SW480 (cell line): ENCODE data around the gene MED12L.
A peak's percentile ranks its signal among the peaks of the same experiment; 100 is the strongest.

Experiments used
- DNase-seq: peaks from one replicate; pipeline ENCODE4 v3.0.0-alpha.2; 2016; ENCODE audit warnings: low spot score

Gene MED12L

DNA sequence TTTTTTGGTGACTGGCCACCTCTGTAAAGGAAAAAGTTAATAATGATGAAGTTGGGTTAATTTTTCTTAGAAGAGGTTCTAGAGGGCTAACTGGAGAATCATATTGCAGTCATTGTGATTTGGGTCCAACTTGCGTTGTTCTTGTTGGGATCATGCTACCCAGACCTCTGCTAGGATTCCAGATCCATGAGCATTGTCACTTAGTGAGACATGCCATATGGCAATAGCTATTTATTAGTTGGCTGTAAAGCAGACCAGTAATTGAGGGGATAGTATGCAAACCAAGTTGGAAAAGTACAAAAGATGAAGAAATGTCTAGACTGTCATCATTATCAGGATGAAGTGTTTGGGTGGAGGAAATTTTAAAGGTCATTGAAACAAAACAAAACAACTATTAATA lies 329.8 kb downstream of the MED12L start:
- no peak for DNase-seq

DNA sequence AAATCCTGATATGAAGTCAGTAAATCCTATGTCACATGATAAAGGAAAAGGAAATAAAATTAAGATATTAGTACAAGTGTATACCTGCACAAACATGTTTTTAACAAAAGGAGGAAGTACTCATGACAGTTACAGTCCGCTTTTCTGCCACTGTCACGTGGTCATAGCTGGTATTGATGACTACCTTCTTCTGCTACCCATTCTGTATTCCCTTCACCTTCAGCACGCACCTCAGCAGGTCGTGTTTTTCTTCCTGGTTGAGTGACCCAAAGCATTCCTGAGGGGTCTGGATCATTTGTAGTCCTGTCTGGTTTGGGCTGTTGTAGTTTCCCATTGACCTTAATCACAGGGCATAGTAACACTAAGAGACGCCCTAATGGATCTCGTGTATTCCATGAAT lies 334.3 kb downstream of the MED12L start:
- no peak for DNase-seq

DNA sequence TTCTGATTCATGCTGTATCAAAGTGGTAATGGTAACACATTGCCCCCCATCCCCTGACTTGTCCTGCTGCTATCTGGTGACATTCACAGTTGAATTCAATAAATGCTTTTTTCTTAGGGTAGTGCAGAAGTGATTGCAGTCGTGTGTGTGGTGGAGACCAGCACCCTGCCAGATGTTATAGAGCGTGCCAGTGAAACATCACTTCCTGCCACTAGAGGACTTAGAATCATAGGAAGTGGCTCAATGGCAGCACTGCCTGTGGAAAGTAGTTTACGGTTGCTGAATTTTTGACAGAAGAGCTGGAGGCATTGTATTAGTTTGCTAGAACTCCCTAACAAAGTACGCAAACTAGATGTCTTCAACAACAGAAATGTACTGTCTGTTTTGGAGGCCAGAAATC lies 336.5 kb downstream of the MED12L start:
- DNase-seq: no peak

DNA sequence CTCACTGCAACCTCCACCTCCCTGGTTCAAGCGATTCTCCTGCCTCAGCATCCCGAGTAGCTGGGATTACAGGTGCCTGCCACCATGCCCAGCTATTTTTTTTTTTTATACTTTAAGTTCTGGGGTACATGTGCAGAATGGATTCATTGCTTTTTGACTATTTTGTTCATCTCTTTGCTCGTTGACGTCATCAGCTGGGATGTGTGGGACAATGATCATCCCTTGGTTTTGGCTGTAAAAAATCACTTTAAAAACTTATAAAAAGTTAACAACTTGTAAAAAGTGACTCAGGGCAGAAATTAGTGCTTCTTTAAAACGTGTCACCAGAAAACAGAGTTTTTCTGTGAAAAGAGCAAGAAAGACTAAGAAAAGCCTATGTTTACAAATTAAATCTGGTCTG lies 337.6 kb downstream of the MED12L start:
- no peak for DNase-seq

DNA sequence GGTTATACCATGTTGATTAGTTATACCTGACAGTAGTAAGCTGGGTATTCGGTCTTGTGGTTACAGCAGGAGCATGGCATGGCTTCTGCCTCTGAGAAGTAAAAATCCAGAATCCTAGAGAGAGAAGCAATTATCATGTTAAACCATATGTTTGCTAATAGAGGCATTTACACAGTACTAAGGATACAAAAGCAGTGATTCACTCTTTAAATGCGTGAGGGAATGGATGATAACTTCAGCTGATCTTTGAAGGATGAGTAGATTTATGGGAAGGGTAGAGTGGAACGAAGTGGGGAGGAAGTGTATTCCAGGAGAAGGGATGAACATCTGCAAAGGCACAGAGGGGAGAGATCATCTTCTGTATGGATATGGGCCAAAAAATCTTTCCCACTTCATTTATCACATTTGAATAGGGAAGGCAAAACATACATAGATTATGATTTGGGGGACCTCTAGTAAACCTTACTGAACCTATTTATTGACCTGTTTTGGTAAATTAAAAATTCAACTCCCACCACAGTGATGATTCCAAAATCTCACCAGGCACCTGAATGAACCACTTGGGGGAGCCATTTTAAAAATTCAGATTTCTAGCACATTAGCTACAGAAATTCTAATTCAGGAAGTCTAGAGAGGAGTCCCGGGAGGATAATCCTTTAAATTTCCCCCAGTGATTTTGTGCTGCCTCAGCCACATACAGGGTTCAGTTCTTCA lies 340.3 kb downstream of the MED12L start:
- DNase-seq: no peak

DNA sequence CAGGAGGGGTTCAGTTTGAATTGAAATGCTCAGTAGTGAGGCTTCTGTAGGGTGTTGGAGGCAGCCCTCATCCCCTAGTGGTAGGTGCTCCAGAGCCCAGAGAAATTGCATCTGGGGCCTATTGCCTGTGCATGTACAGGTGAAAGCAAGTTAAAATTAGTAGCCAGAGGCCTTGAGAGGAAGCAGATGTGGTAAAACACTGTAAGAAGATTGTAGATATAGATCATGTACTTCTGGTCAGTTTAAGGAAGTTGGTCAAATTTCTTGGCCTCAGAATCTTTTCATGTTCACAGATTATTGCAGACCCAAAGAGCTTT lies 340.8 kb downstream of the MED12L start:
- no peak for DNase-seq

DNA sequence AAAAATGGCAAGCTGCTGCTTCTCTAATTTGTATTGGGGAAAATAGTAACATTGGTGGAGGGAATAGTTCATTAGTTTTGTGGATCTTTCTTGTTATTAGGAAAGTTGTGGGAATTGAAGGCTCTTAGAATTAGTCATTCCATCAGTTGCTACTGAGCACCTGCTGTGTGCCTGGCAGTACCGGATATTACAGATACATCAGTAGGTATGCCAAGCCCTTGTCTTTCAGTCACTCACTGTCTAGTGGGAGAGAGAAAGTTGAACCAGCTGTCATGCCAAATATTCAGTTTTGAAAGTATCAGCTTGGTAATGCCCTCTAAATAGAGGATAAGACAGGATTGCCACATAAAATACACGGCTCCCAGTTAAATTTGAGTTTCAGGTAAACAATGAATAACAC lies 342.9 kb downstream of the MED12L start:
- no peak for DNase-seq

DNA sequence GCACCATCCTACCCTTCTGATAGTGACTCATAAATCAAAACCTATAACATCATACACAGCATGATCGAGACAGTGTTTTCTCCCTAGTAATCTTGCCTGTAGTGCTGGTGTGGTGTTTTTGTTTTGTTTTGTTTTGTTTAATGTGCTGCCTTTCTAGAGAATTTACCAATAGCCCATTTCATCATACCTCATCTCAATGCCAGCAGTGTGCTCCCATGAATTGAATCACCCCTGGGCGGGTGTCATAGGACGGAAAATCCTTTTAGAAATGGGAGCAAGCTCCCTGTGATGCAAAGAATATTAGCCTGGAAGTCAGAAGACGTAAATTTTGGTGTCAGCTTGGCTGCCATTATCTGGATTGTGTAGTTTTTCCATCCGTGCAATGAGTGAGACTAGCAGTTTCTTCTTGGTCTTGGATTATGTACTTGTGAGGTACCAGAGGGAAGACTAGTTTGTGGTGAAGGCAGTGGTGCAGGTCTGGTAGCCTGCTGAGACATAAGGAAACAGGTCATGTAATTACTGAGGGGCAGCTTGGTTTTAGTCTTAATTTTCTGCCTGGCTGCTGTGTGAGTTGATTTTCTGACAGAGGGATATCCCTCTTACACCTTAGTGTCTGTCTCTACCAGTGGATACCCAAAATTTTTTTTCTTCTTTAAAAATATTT lies 345.5 kb downstream of the MED12L start:
- no peak for DNase-seq

DNA sequence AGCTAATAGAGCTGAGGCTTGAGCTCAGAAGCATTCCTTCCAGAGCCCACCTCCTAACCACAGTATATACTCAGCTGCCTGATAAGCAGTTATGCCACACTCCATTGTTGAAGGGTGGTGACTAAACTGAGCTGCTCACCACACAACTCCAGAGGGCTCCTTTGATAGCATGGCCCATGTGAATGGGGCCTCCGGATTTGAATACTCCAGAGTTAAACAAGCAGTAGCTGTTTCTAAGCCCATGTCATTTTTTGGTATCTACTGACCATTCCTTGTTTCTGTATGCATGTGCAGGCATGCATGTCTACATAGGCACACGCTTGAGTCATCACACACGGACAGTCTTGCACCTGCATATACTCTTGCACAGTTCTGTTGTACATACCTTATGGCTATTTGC lies 346.5 kb downstream of the MED12L start:
- DNase-seq: peak; percentile 23

DNA sequence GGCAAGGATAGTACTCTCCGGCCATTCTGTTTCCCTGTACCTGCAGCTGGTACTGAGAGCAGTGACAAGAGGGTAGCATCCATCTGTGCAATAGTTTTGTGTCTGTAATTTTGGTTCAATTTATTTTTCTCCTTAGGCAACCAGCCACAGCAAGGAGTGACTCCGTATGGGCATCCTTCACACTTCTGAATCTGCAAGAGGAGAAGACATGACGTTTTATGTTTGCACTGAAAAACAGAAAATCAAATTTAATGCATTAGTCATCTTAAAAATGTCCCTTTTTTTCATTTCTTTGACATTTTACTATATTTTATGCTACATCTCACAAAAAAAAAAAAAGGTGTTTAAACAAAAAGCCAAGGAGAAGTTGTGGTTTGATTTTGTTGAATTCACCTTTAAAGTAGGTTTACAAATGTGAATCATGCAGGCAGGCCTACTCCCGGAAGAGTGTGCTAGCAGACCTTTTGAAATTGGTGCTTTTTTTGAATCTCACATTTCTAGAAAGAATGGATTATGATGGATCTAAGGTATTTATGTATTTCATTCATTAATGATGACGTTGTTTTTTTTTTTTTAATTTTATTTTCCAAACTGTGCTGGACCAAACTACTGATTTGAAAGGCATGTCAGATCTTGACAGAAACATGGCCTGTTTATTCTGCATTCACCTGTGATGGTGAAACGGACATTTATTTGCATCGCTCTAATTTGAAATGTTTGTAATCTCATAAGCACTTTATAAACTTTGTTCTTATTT lies 347.3 kb downstream of the MED12L start:
- no peak for DNase-seq

DNA sequence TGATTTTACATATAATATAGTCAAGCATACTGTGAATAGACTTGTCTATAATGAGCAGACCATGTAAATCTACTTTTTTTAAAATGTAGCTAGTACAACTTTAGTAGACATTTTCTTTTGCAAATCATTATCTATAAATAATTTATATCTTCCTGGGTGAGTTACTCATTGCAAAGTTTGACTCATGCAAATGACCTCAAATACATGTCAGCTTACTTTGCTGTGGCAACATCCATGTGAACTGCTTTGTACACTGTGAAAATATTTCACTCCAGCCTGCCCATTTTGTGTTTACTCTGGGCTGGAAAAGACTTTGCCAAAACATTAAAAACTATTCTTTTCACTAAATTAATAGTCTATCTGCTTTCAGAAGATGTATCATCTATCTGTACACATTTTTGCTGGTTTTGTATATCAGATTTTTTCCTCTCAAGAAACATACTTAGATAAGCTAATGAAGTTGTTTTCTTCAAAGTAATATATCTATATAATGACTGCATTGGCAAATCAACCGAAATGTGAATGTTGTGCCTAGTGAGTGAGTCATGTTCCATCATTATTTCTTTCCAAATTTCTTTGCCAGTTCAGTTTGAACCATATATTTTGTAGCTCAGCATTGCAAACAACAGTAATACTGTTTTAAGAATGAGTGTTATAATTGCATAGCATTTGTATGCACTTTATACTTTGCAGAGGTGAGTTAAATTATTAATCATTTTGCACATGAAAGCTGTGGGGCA lies 348.9 kb downstream of the MED12L start:
- no peak for DNase-seq

DNA sequence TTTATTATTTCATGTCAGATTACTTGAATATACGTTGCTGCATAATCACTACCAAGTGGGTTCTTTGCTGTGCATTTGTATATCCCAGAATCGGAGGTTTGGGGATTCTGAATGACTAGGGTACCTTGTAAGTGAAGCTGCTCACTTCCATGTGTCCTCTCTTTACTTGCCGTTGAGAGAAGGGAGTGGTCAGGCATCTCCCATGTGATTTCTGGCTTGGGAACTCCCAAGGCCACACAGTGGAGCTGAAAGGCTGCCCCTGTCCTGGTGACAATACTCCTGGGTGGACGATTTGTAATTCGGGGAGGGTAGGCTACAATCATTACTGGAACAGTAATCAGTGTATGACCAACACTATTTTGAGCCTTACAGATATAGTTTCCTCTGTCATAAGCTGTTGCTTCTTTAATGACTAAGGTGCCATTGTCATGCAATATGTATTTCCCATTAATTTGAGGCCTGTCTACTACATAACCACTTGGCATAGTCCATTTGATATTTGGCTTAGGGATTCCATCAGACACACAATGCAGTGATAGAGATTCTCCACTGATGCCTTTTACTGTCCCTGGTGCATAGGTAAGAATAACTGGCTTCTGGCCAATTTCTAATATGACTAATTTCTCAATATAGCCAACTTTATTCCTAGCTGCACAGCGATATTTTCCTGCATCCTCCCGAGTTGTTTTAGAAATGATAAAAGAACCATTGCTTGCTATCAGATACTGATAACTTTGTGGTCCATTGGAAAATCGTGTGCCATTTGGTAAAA lies 351.4 kb downstream of the MED12L start:
- no peak for DNase-seq

DNA sequence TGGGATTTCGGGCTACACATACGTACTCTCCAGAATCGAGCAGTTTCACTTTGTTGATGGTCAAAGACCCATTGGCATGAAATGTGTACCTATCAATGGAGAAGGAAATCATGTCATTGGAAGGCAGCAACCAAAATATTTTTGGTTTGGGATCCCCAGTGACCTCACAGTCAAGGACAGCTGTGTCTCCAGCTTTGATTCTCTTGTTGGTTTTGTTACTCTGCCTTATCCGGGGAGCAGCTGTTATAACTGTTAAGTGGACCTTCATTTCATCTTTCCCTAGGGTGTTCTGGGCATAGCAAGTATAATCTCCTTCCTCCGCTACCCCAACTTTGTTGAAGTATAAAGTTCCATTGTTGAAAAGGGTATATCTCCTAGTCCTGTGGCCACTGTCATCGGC lies 352.4 kb downstream of the MED12L start:
- no peak for DNase-seq

DNA sequence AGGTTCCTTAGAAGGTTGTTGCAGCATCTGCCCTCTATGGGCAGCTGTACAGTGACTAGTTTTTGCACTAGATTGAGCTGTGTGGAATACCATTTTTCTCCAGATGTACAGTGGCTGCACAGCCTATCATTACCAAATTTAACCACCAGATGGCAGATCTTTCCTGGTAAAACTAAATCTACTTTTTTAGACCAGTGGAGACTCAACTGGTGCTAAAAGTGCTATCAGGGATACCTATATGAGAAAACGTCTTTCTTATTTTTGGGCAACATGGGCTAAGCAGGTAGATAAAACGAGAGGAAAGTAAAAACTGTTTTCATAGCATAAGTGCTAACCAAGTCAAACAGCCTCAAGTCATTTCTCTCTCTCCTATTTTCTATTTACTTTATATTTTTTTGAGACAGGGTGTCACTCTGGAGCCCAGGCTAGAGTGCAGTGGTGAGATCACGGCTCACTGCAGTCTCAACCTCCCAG lies 354.2 kb downstream of the MED12L start:
- DNase-seq: peak; percentile 68

DNA sequence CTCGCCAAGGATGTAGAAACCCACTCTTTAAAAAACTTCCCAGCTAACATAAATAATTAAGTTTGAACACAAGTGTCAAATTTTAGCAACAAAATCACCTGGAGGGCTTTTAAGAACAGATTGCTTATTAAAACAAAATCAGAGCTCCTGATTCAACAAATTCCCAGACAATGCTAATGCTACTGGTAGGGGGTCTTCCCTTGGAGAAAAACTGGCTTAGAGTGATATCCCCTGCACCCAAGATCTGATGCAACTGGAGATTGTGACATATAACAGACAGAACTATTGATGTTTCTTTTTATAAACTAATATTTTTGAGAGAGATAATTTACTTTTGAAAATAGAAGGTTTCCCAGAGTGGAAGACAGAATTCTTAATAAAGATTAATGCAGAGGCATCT lies 355.5 kb downstream of the MED12L start:
- DNase-seq: no peak

DNA sequence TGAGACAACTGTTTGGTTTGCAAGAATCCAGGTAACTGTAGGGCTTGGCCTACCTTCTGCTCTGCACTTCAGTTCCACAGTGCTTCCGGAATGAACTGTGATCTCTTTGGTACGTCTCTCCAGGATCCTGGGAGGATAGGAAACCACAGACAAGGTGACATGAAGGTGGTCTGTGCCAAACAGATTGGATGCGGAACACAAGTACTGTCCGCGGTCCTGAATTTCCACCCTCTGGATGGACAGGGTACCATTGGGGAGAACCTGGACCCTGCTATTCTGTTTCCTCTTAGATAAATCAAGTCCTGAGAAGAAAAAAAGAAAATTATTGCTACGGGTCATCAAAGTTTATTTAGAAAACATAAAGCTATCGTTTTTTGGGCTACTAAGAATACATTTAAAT lies 358.1 kb downstream of the MED12L start:
- no peak for DNase-seq

DNA sequence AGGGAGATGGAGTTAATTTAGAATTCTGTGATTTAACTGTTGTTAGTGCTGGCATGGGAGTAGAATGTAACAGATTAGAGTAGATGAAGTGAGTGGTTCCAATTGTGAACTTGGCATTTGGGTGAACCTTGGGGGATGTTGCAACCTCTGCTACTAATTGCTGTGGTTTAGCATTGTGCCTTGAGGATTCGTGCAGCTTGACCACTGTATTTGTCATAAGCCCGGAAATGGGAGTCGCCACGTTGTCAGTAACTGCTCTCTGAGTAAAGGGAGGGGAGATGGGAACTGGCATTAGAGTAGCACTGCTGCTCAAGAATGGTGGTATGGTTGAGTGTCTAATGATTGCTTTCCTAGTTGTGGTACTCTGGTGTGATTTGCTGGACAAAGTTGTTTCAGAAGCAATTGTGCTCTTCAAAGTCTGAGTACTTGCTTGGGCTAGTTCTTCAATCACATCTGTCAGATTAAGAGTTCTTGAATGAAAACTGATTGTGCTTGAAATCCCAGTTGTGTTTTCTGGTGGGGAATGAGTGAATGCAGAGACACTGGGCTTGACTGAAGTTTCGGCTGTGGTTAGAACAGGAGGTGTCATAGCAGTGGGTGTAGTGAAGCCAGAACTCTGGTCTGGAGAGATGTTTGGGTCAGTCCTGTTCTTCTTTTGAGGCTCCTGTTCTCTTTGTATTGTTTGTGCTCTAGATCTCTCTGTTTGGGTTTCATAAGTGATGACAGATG lies 360.0 kb downstream of the MED12L start:
- DNase-seq: peak; percentile 7

DNA sequence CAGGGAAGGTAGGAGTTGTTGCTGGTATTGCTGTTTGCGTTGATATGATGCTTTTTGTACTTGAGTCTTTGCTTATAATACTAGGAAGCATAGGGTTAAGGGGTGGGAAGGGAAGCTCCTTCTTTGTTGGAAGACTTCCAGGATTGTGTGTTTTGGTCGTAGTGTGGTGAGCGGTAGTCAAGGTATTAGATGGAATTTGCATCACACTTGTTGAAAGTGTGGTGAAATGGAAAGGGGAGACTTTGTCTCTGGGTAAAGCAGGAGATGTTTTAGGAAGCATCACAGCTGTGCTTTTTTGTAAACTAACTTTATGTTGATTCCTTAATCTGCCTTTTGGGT lies 360.5 kb downstream of the MED12L start:
- no peak for DNase-seq

DNA sequence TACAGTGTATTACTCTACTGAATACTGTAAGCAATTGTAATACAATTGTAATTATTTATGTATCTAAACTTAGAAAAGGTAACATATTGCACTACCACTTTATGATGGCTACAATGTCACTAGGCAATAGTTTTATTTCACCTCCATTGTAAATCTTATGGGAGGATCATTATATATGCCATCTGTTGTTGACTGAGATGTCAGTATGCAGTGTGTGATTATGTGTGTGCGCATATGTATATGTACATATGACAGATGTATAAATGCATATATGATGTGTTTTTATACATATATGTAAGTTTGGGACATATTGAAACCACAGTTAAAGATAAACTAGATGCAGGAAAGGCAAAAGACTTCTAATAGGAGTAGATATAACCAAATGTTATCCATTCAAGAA lies 366.9 kb downstream of the MED12L start:
- no peak for DNase-seq

DNA sequence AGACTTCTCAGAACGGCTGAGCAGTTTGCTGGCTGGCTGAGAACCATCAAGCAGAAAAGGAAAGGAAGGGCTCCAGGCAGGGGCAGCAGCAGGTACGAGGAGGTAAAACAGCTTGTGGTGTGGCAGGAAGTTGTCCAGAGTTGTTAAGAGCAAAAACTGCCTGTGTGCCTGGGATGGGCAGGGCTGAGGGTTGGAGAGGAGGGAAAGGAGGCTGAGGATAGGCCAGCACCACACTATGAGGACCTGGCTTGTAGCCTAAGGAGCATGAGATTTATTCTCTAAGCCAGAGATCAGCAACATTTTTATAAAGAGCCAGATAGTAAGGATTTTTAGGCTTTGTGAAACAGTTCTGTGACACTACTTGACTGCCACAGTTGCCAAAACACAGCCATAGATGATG lies 367.4 kb downstream of the MED12L start:
- no peak for DNase-seq

DNA sequence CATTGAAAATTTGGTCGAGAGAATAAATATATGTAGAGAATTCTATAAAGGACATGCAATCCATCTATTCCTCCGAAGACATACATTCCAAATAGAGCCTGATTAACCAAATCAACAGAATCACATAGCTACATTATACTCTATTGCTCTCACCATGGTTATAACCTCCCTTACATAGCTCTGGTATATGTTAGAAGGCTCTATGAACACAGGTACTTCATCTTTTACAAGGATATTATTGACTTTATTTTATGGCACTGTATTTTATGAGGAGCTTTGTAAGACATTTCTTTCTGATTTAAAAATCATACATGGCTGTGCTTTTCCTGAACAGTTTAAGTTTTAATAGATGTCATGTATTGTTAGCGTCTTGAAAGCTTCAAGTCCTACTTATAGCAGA lies 370.6 kb downstream of the MED12L start:
- DNase-seq: no peak
